ENCODE data around the gene TMIGD1.

DNA sequence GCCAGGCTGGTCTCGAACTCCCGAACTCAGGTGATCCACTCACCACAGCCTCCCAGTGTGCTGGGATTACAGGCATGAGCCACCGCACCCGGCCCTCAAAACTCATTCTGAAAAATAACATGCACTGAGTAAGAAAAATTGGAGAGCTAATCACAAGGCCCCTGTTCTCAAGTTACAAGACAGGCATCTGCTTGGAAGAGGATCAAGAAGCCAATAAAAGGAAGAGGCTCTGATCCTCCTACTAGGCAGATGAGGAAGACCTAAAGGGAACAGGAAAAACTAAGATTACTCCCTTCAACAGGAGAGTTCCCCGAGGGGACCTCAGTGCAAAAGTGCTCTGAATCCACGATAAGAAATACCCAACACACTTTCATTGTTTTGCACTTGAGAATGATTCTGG is 60.5 kb downstream of the TMIGD1 start:
- TF ChIP-seq, protein P1, sequence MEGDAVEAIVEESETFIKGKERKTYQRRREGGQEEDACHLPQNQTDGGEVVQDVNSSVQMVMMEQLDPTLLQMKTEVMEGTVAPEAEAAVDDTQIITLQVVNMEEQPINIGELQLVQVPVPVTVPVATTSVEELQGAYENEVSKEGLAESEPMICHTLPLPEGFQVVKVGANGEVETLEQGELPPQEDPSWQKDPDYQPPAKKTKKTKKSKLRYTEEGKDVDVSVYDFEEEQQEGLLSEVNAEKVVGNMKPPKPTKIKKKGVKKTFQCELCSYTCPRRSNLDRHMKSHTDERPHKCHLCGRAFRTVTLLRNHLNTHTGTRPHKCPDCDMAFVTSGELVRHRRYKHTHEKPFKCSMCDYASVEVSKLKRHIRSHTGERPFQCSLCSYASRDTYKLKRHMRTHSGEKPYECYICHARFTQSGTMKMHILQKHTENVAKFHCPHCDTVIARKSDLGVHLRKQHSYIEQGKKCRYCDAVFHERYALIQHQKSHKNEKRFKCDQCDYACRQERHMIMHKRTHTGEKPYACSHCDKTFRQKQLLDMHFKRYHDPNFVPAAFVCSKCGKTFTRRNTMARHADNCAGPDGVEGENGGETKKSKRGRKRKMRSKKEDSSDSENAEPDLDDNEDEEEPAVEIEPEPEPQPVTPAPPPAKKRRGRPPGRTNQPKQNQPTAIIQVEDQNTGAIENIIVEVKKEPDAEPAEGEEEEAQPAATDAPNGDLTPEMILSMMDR (IDR thresholded peaks at IDR 0.05) = no peak
- no peak for TF ChIP-seq EZH2 (IDR thresholded peaks at IDR 0.05; ENCODE audit: borderline replicate concordance, insufficient read depth, low read depth, low read length, poor library complexity, severe bottlenecking)
